Effector memory CD4-positive, alpha-beta T cell (primary cell): ENCODE results near the gene WDFY4.

Experiments
- DNase-seq, 3 donors: peaks; one replicate each; pipeline ENCODE4 v3.0.0-alpha.2; 2020
- H3K27ac ChIP-seq: 2 replicates; pipeline ENCODE4 v1.7.0; 2013; ENCODE audit warnings: mild to moderate bottlenecking, low read length, moderate library complexity; ENCODE audit not compliant: insufficient read depth, poor library complexity, severe bottlenecking
- H3K27me3 ChIP-seq: replicated peaks from 2 replicates; pipeline ENCODE4 v1.7.0; 2013; ENCODE audit warnings: mild to moderate bottlenecking, low read length; ENCODE audit not compliant: insufficient read depth, control insufficient read depth, poor library complexity, severe bottlenecking
- H3K36me3 ChIP-seq: 2 replicates; pipeline ENCODE4 v1.7.0; 2013; ENCODE audit warnings: mild to moderate bottlenecking, low read length, moderate library complexity; ENCODE audit not compliant: control insufficient read depth, insufficient read depth
- H3K4me1 ChIP-seq: 2 replicates; pipeline ENCODE4 v1.7.0; 2013; ENCODE audit warnings: low read length, mild to moderate bottlenecking; ENCODE audit not compliant: control insufficient read depth, insufficient read depth, poor library complexity, severe bottlenecking
- H3K4me3 ChIP-seq: 2 replicates; pipeline ENCODE4 v1.7.0; 2013; ENCODE audit warnings: low read length, low read depth, mild to moderate bottlenecking; ENCODE audit not compliant: insufficient read depth, poor library complexity, severe bottlenecking
- H3K9me3 ChIP-seq: 2 replicates; pipeline ENCODE4 v1.7.0; 2013; ENCODE audit warnings: mild to moderate bottlenecking, low read length, moderate library complexity; ENCODE audit not compliant: control insufficient read depth

Gene WDFY4

DNA sequence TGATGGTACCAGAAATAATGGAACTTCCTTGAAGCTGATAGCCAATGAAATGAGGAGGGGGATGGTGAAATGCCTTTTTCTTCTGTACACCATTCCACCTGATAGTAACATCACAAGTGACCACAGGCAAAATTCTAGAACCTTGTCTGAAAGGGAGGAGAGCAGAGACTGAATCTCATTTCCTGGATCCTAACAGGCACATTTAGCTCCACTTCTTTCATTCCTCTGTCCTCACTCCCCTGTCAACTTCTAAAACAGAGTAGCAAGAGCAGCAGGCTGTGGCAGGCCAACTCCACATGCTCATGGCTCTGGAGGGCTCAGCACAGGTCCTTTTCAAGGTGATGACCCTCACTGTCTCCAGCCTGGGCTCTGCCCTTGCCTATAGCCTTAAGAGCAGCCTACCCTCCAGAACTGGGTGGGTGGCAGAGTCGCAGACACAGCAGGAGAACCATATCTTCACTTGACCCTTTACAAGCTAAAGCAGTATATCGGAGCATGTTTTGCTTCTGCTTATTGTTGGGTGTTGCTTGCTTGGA is 255.2 kb downstream of the WDFY4 start, which contains the start of gene LRRC18:
Gene LRRC18 (minus strand): TSS at position 51 of the 536 bp plus-strand sequence. CDS start 25,685 bp downstream, outside the sequence.
- no peaks in the 10 kb centered on the region for H3K27me3 ChIP-seq
- H3K4me3 ChIP-seq: no peak within 1 kb of the TSS
- DNase-seq: no peak
- no peak within 1 kb of the TSS for H3K27ac ChIP-seq
- no peaks in the 10 kb centered on the region for H3K9me3 ChIP-seq
- no peaks in the 10 kb centered on the region for H3K36me3 ChIP-seq
- no peaks in the 10 kb centered on the region for H3K4me1 ChIP-seq

DNA sequence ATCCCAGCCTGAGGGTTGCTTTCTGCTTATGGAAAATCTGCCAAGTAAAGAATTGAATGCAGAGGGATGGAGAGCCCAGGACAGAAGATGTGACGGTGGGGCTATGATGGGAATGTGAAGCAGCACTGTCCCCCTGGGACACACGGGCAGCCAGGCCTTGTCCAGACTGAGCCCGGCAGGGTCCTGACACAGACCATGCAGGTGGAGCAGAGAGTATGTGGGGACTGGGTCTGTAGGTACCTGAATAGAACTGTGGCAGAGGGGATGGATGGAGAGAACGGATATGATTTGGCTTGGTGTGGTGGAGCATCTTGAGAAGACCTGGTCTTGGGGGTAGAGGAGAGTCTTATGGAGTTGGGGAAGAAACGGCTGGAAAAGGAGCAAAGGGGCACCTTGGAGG is 255.7 kb downstream of the WDFY4 start:
- H3K27ac ChIP-seq: no peak overlapping the region
- no peak for DNase-seq
- no peaks in the 10 kb centered on the region for H3K36me3 ChIP-seq
- no peaks in the 10 kb centered on the region for H3K9me3 ChIP-seq
- H3K4me1 ChIP-seq: no peaks in the 10 kb centered on the region
- H3K27me3 ChIP-seq: no peaks in the 10 kb centered on the region
- no peak overlapping the region for H3K4me3 ChIP-seq

DNA sequence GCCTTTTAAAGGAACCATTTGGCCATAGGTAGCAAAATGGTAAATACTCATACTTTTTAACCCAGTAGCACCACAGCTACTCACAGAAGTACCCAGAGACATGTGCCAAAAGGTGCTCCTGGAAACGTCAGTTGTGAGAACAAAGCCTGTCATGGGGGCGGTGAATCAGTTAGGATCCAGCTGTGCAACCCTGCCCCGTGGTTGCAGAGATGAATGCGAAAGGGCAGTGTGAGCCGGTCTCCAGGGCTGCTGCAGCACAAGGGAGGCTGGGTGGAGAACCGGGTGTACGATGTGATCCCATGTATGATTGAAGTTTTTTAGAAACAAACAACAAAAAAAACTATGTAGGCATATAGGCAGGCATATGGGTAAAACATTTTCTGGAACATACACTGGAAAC is 256.3 kb downstream of the WDFY4 start:
- no peak for DNase-seq
- no peak overlapping the region for H3K27ac ChIP-seq
- H3K36me3 ChIP-seq: no peaks in the 10 kb centered on the region
- no peaks in the 10 kb centered on the region for H3K9me3 ChIP-seq
- H3K27me3 ChIP-seq: no peaks in the 10 kb centered on the region
- no peaks in the 10 kb centered on the region for H3K4me1 ChIP-seq
- H3K4me3 ChIP-seq: no peak overlapping the region

DNA sequence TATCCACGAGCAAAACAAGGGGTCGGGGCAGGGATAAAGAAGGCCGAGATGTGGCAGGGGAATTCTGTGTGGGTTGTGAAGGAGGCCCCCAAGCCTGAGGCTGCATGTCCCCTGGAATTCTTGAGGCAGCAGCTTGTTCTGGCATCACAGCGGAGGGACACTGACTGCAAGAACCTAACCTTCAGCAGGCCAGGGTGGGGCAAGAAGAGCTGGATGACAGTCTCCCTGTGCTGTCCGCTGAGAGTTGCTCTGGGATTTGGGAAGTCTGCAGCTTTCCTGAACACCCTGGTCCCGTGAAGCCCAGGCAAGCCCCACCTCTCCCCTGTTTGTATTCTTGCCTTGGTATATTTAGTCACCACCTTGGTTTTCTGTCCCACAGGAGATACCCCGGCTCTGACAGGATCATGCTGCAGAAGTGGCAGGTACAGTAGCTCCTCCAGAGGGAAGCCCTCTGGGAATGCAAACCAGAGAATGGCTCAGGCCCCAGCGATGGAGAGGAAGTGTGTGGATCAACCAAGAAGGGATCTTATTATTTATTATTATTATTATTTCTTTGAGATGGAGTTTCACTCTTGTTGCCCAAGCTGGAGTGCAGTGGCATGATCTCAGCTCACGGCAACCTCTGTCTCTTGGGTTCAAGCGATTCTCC is 256.9 kb downstream of the WDFY4 start:
- Histone ChIP-seq H3K4me3 (no peak overlapping the region), H3K36me3 (no peaks in the 10 kb centered on the region)
- no peak for DNase-seq

DNA sequence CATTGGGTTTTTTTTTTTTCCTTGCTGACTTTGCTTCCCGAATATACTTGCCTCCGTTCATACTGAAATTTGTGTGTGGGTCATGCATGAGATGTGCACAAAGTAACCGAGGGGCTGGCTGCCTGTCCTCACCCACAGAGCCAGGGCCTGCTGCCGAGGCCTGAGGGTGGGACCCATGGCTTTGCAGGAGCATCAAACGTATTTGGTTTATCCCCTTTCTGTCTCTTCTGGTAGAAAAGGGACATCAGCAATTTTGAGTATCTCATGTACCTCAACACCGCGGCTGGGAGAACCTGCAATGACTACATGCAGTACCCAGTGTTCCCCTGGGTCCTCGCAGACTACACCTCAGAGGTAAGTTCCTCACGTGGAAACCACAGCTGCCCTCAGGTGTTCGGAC is 258.4 kb downstream of the WDFY4 start:
- H3K4me1 ChIP-seq: no peaks in the 10 kb centered on the region
- no peaks in the 10 kb centered on the region for H3K9me3 ChIP-seq
- no peak overlapping the region for H3K4me3 ChIP-seq
- no peak for DNase-seq
- H3K27me3 ChIP-seq: no peaks in the 10 kb centered on the region
- H3K27ac ChIP-seq: no peak overlapping the region
- no peaks in the 10 kb centered on the region for H3K36me3 ChIP-seq

More for the DNA sequence above, 256.9 kb downstream of the WDFY4 start:
- Histone ChIP-seq H3K27me3 (no peaks in the 10 kb centered on the region), H3K4me1 (no peaks in the 10 kb centered on the region), H3K27ac (no peak overlapping the region), H3K9me3 (no peaks in the 10 kb centered on the region)

DNA sequence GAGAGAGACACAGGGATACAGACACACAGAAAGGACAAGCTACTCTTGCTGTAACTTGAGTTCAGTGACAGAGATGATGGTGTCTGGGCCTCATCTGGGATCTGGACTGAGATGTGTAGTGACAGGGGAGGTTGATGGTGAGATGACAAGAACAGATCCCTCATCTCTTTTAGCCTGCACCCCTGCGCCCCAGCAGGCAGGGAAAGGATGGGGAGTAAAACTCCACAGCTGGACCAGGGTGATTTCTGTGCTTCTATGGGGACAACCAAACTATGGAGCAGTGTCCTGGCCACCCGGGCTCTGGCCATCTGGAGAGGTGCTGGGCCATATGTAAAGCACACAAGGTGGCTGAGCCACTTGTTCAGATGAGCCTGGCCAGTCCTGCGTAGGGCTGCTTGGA is 259.5 kb downstream of the WDFY4 start:
- no peaks in the 10 kb centered on the region for H3K4me1 ChIP-seq
- no peak for DNase-seq
- no peaks in the 10 kb centered on the region for H3K27me3 ChIP-seq
- H3K9me3 ChIP-seq: no peaks in the 10 kb centered on the region
- no peaks in the 10 kb centered on the region for H3K36me3 ChIP-seq
- no peak overlapping the region for H3K4me3 ChIP-seq
- H3K27ac ChIP-seq: no peak overlapping the region

DNA sequence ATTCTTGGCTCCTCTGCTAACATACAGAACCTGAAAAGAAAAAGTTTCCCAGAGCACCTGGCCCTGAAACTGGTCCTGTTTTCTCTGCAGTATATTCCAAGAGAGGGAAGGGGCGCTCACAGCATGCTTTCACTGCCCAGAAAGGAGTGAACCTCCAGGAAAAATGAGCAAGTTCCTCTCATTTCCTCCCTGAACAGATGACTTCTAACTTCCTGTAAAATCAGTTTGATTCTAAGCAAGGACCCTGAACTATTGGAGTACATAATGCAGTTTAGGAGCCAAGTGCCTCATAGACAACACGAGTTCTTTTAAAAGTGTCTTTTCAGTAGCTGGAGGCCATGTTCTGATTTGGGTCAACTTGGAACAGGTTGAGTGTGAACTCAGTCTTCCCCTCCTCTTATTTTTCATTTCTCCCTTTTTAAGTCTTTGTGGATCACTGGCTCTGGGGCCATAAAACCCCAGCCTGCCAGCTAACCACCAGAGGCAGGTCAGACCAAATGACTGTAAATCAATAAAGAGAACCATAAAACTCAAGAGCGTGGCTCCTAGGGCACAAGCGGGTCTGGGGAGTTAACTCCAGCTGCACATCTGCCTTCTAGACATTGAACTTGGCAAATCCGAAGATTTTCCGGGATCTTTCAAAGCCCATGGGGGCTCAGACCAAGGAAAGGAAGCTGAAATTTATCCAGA is 260.9 kb downstream of the WDFY4 start:
- no peak for DNase-seq
- Histone ChIP-seq H3K4me3 (no peak overlapping the region), H3K4me1 (no peaks in the 10 kb centered on the region), H3K9me3 (no peaks in the 10 kb centered on the region), H3K27me3 (no peaks in the 10 kb centered on the region), H3K27ac (no peak overlapping the region), H3K36me3 (no peaks in the 10 kb centered on the region)

DNA sequence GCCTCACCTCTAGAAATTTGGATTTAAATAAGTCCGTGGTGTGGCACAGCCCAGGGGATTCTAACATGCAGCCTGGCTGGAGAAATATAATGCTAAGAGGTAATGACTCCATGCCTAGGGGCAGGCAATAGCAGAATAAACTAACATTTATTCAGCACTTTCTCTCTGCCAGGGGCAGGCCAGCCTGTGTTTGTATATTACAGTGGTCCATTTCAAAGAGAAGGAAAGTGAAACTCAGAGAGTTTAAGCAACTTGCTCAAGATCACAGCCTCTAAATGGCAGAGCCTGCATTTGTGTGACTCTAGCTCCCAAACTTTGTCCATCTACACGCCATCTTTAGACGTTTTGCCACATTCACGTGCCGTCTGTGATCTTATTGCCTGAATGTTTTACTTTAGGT is 261.7 kb downstream of the WDFY4 start:
- H3K27ac ChIP-seq: no peak overlapping the region
- H3K9me3 ChIP-seq: no peaks in the 10 kb centered on the region
- H3K4me1 ChIP-seq: no peaks in the 10 kb centered on the region
- no peak overlapping the region for H3K4me3 ChIP-seq
- H3K27me3 ChIP-seq: no peaks in the 10 kb centered on the region
- no peaks in the 10 kb centered on the region for H3K36me3 ChIP-seq
- no peak for DNase-seq

DNA sequence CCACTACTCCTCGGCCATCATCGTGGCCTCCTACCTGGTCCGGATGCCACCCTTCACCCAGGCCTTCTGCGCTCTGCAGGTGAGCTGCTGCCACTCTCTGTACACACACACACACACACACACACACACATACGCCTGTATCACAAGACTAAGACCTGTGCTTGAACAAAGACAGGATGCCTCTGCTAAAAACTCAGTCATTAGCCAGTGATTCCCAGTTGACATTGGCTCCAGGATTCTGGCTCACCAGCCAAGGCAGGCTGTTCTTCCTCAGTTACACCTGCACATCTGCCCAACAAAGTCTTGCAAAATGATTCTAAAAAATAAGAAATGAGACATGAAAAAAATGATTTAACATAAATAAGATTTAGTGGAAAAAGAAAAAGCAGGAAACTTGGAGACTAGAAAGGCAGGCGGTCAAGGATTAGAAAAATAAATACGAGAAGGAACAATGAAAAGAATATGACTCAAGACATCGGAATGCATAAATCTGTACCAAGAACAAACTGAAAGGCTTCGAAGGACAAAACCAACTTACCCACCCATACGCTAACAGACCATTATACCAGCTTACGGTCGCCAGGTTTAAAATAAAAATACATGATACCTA is 262.3 kb downstream of the WDFY4 start:
- Histone ChIP-seq H3K9me3 (no peaks in the 10 kb centered on the region), H3K27ac (no peak overlapping the region), H3K27me3 (no peaks in the 10 kb centered on the region), H3K4me3 (no peak overlapping the region), H3K36me3 (no peaks in the 10 kb centered on the region), H3K4me1 (no peaks in the 10 kb centered on the region)
- no peak for DNase-seq
